HCT116 (cell line): ENCODE results near the gene OR2B6. TPM values are rescaled to one million over a fixed set of nuclear protein-coding genes. Genes with fewer than 3 reads are reported as not detected.

Experiments
- ATAC-seq: fragments of 200-7000 bp; cut with Tn5 transposase; 2 replicates; pipeline ENCODE4 v1.9.1; 2020; ENCODE audit warnings: mild to moderate bottlenecking, moderate library complexity
- BruUV-seq: library from RNA; stranded (reverse); fragments of 400-500 nt; replicated peaks from 2 replicates; lab custom pipeline; 2021; lab: Mats Ljungman, UMichigan
- CTCF ChIA-PET: fragments of 300-600 bp; sonication (Branson Sonifier 250); formaldehyde crosslinking; loops from one replicate; lab custom pipeline; 2021; ENCODE audit warnings: antibody characterized with exemption; lab: Charles Lee
- POLR2A ChIA-PET: fragments of 300-600, 350-600 bp; sonication (Branson Sonifier 250); formaldehyde crosslinking; loops from one replicate; lab custom pipeline; 2021; ENCODE audit warnings: antibody characterized with exemption; lab: Charles Lee
- RAD21 ChIA-PET, 2 experiments: fragments of 300-600 bp; sonication (Branson Sonifier 250); formaldehyde crosslinking; loops; one replicate each; lab custom pipeline; 2023; ENCODE audit warnings: low total read pairs in 2 of 2; ENCODE audit not compliant: uncharacterized antibody in 2 of 2, unreplicated experiment in 2 of 2, low non-redundant PET in 1 of 2; lab: Charles Lee
- DNase-seq: peaks from one replicate; pipeline ENCODE4 v3.0.0-alpha.2; 2010; ENCODE audit warnings: low read depth, low spot score
- H2AFZ ChIP-seq: fragments of 200-600 bp; shearing (Covaris generic), sonication (generic); 2 replicates; pipeline ENCODE4 v1.6.1; 2017; ENCODE audit warnings: low read depth, mixed run types, mixed read lengths, antibody characterized with exemption, low read length; ENCODE audit not compliant: poor library complexity, severe bottlenecking
- H3K27ac ChIP-seq: 2 replicates; pipeline ENCODE4 v1.5.1; 2012; ENCODE audit warnings: low read depth, low read length
- H3K27me3 ChIP-seq: fragments of 200-600 bp; sonication (generic); 2 replicates; pipeline ENCODE4 v1.6.1; 2016; ENCODE audit warnings: mixed run types, low read length, mixed read lengths; ENCODE audit not compliant: insufficient read depth
- H3K36me3 ChIP-seq, 2 experiments: fragments of 200-500 bp in 1 of 2; fragments of 200-600 bp in 1 of 2; sonication (Bioruptor generic) in 1 of 2; sonication (generic) in 1 of 2; 2 replicates each; pipeline versions ENCODE4 v1.5.1 to v1.6.1; 2014 to 2016; ENCODE audit warnings: low read length in 2 of 2, inconsistent platforms in 1 of 2, mixed read lengths in 1 of 2, mixed run types in 1 of 2; ENCODE audit not compliant: insufficient read depth in 2 of 2, control insufficient read depth in 1 of 2
- H3K4me1 ChIP-seq, 2 experiments: fragments of 200-600 bp in 1 of 2; sonication (generic) in 1 of 2; 2 replicates each; pipeline versions ENCODE4 v1.5.1 to v1.6.1; 2012 to 2017; ENCODE audit warnings: low read length in 2 of 2, inconsistent platforms in 1 of 2, mild to moderate bottlenecking in 1 of 2, mixed read lengths in 1 of 2, mixed run types in 1 of 2, moderate library complexity in 1 of 2; ENCODE audit not compliant: insufficient read depth in 2 of 2, control insufficient read depth in 1 of 2
- H3K4me2 ChIP-seq: fragments of 200-600 bp; sonication (generic); 2 replicates; pipeline ENCODE4 v1.6.1; 2017; ENCODE audit warnings: mixed run types, low read length, mixed read lengths
- H3K4me3 ChIP-seq, 2 experiments: fragments of 200-600 bp in 1 of 2; sonication (generic) in 1 of 2; replicated peaks in 1 of 2; 2 replicates each; pipeline ENCODE4 v1.5.1; 2011 to 2016; ENCODE audit warnings: low read length in 2 of 2, control low read depth in 1 of 2, low read depth in 1 of 2, mild to moderate bottlenecking in 1 of 2, mixed read lengths in 1 of 2, mixed run types in 1 of 2
- H3K79me2 ChIP-seq: fragments of 200-600 bp; sonication (generic); 2 replicates; pipeline ENCODE4 v1.6.1; 2017; ENCODE audit warnings: mild to moderate bottlenecking, mixed run types, low read length, moderate library complexity, mixed read lengths; ENCODE audit not compliant: insufficient read depth
- H3K9ac ChIP-seq: fragments of 200-600 bp; sonication (generic); 2 replicates; pipeline ENCODE4 v1.6.1; 2016; ENCODE audit warnings: low read length, mixed read lengths
- H3K9me2 ChIP-seq: fragments of 200-600 bp; sonication (generic), shearing (Covaris generic); 2 replicates; pipeline ENCODE4 v1.6.1; 2017; ENCODE audit warnings: mixed run types, mild to moderate bottlenecking, moderate library complexity; ENCODE audit not compliant: insufficient read depth
- H3K9me3 ChIP-seq, 2 experiments: fragments of 200-500 bp in 1 of 2; fragments of 200-600 bp in 1 of 2; sonication (Bioruptor generic) in 1 of 2; sonication (generic) in 1 of 2; 2 replicates each; pipeline ENCODE4 v1.6.1; 2014 to 2017; ENCODE audit warnings: low read length in 2 of 2, mixed read lengths in 2 of 2, inconsistent platforms in 1 of 2, low read depth in 1 of 2, mild to moderate bottlenecking in 1 of 2, mixed run types in 1 of 2, moderate library complexity in 1 of 2; ENCODE audit not compliant: control insufficient read depth in 1 of 2, insufficient read depth in 1 of 2
- H4K20me1 ChIP-seq: fragments of 200-600 bp; sonication (generic), shearing (Covaris generic); 2 replicates; pipeline ENCODE4 v1.6.1; 2017; ENCODE audit warnings: mixed run types, mild to moderate bottlenecking, moderate library complexity; ENCODE audit not compliant: insufficient read depth
- ATF3 ChIP-seq: IDR thresholded peaks from 2 replicates; pipeline ENCODE4 v1.6.1; 2012
- CEBPB ChIP-seq: IDR thresholded peaks from 2 replicates; pipeline ENCODE4 v1.6.1; 2012; ENCODE audit warnings: low read depth
- EGR1 ChIP-seq: IDR thresholded peaks from 2 replicates; pipeline ENCODE4 v1.6.1; 2012; ENCODE audit warnings: low read depth
- ELF1 ChIP-seq: IDR thresholded peaks from 2 replicates; pipeline ENCODE4 v1.6.1; 2012; ENCODE audit warnings: low read depth, borderline replicate concordance
- EZH2 ChIP-seq: fragments of 200-600 bp; sonication (generic); IDR thresholded peaks from 2 replicates; pipeline ENCODE4 v1.6.1; 2017; ENCODE audit warnings: antibody characterized with exemption, mixed run types
- EZH2phosphoT487 ChIP-seq: fragments of 200-600 bp; IDR thresholded peaks from 2 replicates; pipeline ENCODE4 v1.6.1; 2018; ENCODE audit warnings: antibody characterized with exemption, borderline replicate concordance
- FOSL1 ChIP-seq: IDR thresholded peaks from 2 replicates; pipeline ENCODE4 v1.6.1; 2012; ENCODE audit warnings: low read depth
- JUND ChIP-seq: IDR thresholded peaks from 2 replicates; pipeline ENCODE4 v1.6.1; 2012
- POLR2A ChIP-seq: IDR thresholded peaks from 2 replicates; pipeline ENCODE4 v1.7.0; 2011; ENCODE audit warnings: borderline replicate concordance; ENCODE audit not compliant: insufficient read depth, insufficient read length; ENCODE audit errors: extremely low read depth
- RAD21 ChIP-seq: IDR thresholded peaks from 2 replicates; pipeline ENCODE4 v1.6.1; 2012; ENCODE audit warnings: low read depth, mild to moderate bottlenecking
- SIN3A ChIP-seq: IDR thresholded peaks from 2 replicates; pipeline ENCODE4 v1.6.1; 2012; ENCODE audit warnings: low read depth
- SP1 ChIP-seq: IDR thresholded peaks from 2 replicates; pipeline ENCODE4 v1.6.1; 2012; ENCODE audit warnings: low read depth
- SRF ChIP-seq: IDR thresholded peaks from 2 replicates; pipeline ENCODE4 v1.6.1; 2012; ENCODE audit warnings: low read depth
- TCF7L2 ChIP-seq: IDR thresholded peaks from 2 replicates; pipeline ENCODE4 v1.7.0; 2011; ENCODE audit warnings: borderline replicate concordance, inconsistent platforms; ENCODE audit not compliant: insufficient read depth, insufficient read length; ENCODE audit errors: extremely low read depth
- YY1 ChIP-seq: IDR thresholded peaks from 2 replicates; pipeline ENCODE4 v1.6.1; 2011; ENCODE audit warnings: low read length, low read depth, moderate library complexity, mild to moderate bottlenecking; ENCODE audit not compliant: insufficient replicate concordance; ENCODE audit errors: extremely low read depth
- ZBTB33 ChIP-seq: IDR thresholded peaks from 2 replicates; pipeline ENCODE4 v1.6.1; 2011; ENCODE audit warnings: mild to moderate bottlenecking, low read length, moderate library complexity; ENCODE audit not compliant: insufficient replicate concordance; ENCODE audit errors: extremely low read depth
- ZNF274 ChIP-seq: fragments of 200-500 bp; sonication (Bioruptor generic); IDR thresholded peaks from 2 replicates; pipeline ENCODE4 v1.6.1; 2014; ENCODE audit warnings: mild to moderate bottlenecking, low read depth, low read length, inconsistent platforms
- intact Hi-C: fragments of 100-400 bp; cut with micrococcal nuclease; formaldehyde crosslinking; loops from 2 replicates; pipeline ENCODE4 v1.10.0; 2022
- total RNA-seq: library from RNA; stranded (reverse); gene quantifications from one replicate; pipeline ENCODE4 v1.2.1, GENCODE V29; 2021; ENCODE audit not compliant: unreplicated experiment
- TF ChIP-seq, protein P1 (sequence below), 3 experiments: fragments of 200-600 bp in 1 of 3; sonication (generic) in 1 of 3; IDR thresholded peaks in 2 of 3; conservative IDR thresholded peaks in 1 of 3; 2 replicates each; pipeline ENCODE4 v1.5.1; 2012 to 2017; ENCODE audit warnings: low read depth in 2 of 3, low read length in 2 of 3, antibody characterized with exemption in 1 of 3, borderline replicate concordance in 1 of 3, control low read depth in 1 of 3, mild to moderate bottlenecking in 1 of 3, mixed read lengths in 1 of 3, mixed run types in 1 of 3, moderate library complexity in 1 of 3; ENCODE audit not compliant: insufficient read depth in 1 of 3
- TF ChIP-seq, protein P2 (sequence below): IDR thresholded peaks from 2 replicates; pipeline ENCODE4 v1.6.1; 2012

Gene OR2B6
- total RNA-seq, 1 experiment from 2014 or later: 0.25 TPM

- H3K4me3 ChIP-seq: no peak overlapping the region
- H3K9me2 ChIP-seq: no peaks in the 10 kb centered on the region
- ATAC-seq: no peak
- no peaks in the 10 kb centered on the region for H3K4me1 ChIP-seq
- ChIA-PET POLR2A (no interaction called here), CTCF (no interaction called here), RAD21 (no interaction called here)
- H3K36me3 ChIP-seq: no peaks in the 10 kb centered on the region
- no peaks in the 10 kb centered on the region for H4K20me1 ChIP-seq
- no peak overlapping the region for H3K9ac ChIP-seq
- intact Hi-C loops: no loop called here
- H3K4me2 ChIP-seq: no peak overlapping the region
- no peak overlapping the region for H2AFZ ChIP-seq
- no peak for DNase-seq
- TF ChIP-seq SRF (no peak), ATF3 (no peak), RAD21 (no peak), ZNF274 (no peak), SIN3A (no peak), TCF7L2 (no peak), EGR1 (no peak), ELF1 (no peak), ZBTB33 (no peak), SP1 (no peak), YY1 (no peak), EZH2 (no peak), FOSL1 (no peak), JUND (no peak), POLR2A (no peak), CEBPB (no peak), EZH2phosphoT487 (no peak)
- TF ChIP-seq, protein P1, sequence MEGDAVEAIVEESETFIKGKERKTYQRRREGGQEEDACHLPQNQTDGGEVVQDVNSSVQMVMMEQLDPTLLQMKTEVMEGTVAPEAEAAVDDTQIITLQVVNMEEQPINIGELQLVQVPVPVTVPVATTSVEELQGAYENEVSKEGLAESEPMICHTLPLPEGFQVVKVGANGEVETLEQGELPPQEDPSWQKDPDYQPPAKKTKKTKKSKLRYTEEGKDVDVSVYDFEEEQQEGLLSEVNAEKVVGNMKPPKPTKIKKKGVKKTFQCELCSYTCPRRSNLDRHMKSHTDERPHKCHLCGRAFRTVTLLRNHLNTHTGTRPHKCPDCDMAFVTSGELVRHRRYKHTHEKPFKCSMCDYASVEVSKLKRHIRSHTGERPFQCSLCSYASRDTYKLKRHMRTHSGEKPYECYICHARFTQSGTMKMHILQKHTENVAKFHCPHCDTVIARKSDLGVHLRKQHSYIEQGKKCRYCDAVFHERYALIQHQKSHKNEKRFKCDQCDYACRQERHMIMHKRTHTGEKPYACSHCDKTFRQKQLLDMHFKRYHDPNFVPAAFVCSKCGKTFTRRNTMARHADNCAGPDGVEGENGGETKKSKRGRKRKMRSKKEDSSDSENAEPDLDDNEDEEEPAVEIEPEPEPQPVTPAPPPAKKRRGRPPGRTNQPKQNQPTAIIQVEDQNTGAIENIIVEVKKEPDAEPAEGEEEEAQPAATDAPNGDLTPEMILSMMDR (IDR thresholded peaks at IDR 0.05 in 2 of 3, conservative IDR thresholded peaks at IDR 0.05 in 1 of 3; ENCODE audit: borderline replicate concordance in 1 of 3, insufficient read depth in 1 of 3, low read depth in 2 of 3, low read length in 2 of 3): no peak
- TF ChIP-seq, protein P2, sequence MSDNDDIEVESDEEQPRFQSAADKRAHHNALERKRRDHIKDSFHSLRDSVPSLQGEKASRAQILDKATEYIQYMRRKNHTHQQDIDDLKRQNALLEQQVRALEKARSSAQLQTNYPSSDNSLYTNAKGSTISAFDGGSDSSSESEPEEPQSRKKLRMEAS: no peak
- H3K79me2 ChIP-seq: no peaks in the 10 kb centered on the region
- BruUV-seq: no TSS peak
- no peaks in the 10 kb centered on the region for H3K9me3 ChIP-seq
- H3K27me3 ChIP-seq: no peaks in the 10 kb centered on the region
- no peak overlapping the region for H3K27ac ChIP-seq
These were observed 37.6 kb downstream of the OR2B6 start for GRCh38 chr6:27994616-27995015.
